GM23338 (cell line): ENCODE results near the gene BTC. TPM values are rescaled to one million over a fixed set of nuclear protein-coding genes. Genes with fewer than 3 reads are reported as not detected.
"Not testable (repeated sequence)": the region's sequence is repeated elsewhere in the genome, so short reads cannot be mapped to it uniquely, and the experiment has no call there.

Experiments
- ATAC-seq: fragments of 200-7000 bp; cut with Tn5 transposase; 3 replicates; pipeline ENCODE4 v1.9.1; 2020
- DNase-seq: peaks from one replicate; pipeline ENCODE4 v3.0.0-alpha.2; 2015; ENCODE audit warnings: low spot score
- H2AFZ ChIP-seq: fragments of 200-600 bp; sonication (generic); 2 replicates; pipeline ENCODE4 v1.8.0; 2016; ENCODE audit warnings: antibody characterized with exemption, mild to moderate bottlenecking, moderate library complexity
- H3F3A ChIP-seq: fragments of 200-600 bp; sonication (generic); replicated peaks from 2 replicates; pipeline ENCODE4 v1.8.0; 2017; ENCODE audit warnings: antibody characterized with exemption, mixed run types, low read depth
- H3K27ac ChIP-seq: fragments of 200-600 bp; sonication (generic); 2 replicates; pipeline ENCODE4 v1.6.1; 2016; ENCODE audit warnings: low read depth
- H3K27me3 ChIP-seq: fragments of 200-600 bp; sonication (generic); 2 replicates; pipeline ENCODE4 v1.8.0; 2016; ENCODE audit warnings: mild to moderate bottlenecking, mixed run types, moderate library complexity; ENCODE audit not compliant: insufficient read depth
- H3K36me3 ChIP-seq: fragments of 200-600 bp; sonication (generic); 2 replicates; pipeline ENCODE4 v1.8.0; 2016; ENCODE audit warnings: mild to moderate bottlenecking; ENCODE audit not compliant: insufficient read depth
- H3K4me1 ChIP-seq: fragments of 200-600 bp; sonication (generic); 2 replicates; pipeline ENCODE4 v1.8.0; 2016; ENCODE audit warnings: mild to moderate bottlenecking, moderate library complexity; ENCODE audit not compliant: insufficient read depth
- H3K4me2 ChIP-seq: fragments of 200-600 bp; sonication (generic); 2 replicates; pipeline ENCODE4 v1.7.1; 2017; ENCODE audit warnings: mixed run types
- H3K4me3 ChIP-seq: fragments of 200-600 bp; sonication (generic); 2 replicates; pipeline ENCODE4 v1.6.1; 2016; ENCODE audit warnings: mixed run types
- H3K79me2 ChIP-seq: fragments of 200-600 bp; sonication (generic); replicated peaks from 2 replicates; pipeline ENCODE4 v1.8.0; 2017; ENCODE audit warnings: mild to moderate bottlenecking; ENCODE audit not compliant: insufficient read depth
- H3K9me2 ChIP-seq: fragments of 200-600 bp; sonication (generic); 2 replicates; pipeline ENCODE4 v1.8.0; 2017; ENCODE audit not compliant: insufficient read depth
- H4K20me1 ChIP-seq: fragments of 200-600 bp; sonication (generic); replicated peaks from 2 replicates; pipeline ENCODE4 v1.8.0; 2017; ENCODE audit warnings: mild to moderate bottlenecking; ENCODE audit not compliant: insufficient read depth
- H3K27ac Mint-ChIP-seq: 2 replicates; pipeline ENCODE4 v1.8.0; 2020; ENCODE audit warnings: inconsistent platforms, mild to moderate bottlenecking, moderate library complexity, mixed read lengths
- H3K27me3 Mint-ChIP-seq: 3 replicates; pipeline ENCODE4 v1.8.0; 2022; ENCODE audit warnings: low read depth, mild to moderate bottlenecking, moderate library complexity, mixed read lengths, inconsistent platforms; ENCODE audit not compliant: insufficient read depth, poor library complexity
- H3K36me3 Mint-ChIP-seq: 3 replicates; pipeline ENCODE4 v1.8.0; 2021; ENCODE audit warnings: low read depth, mild to moderate bottlenecking, inconsistent platforms, moderate library complexity, mixed read lengths
- H3K4me1 Mint-ChIP-seq: 3 replicates; pipeline ENCODE4 v1.8.0; 2020; ENCODE audit warnings: mild to moderate bottlenecking, inconsistent platforms, mixed read lengths
- H3K4me3 Mint-ChIP-seq: 3 replicates; pipeline ENCODE4 v1.8.0; 2021; ENCODE audit warnings: moderate library complexity, mild to moderate bottlenecking, inconsistent platforms, mixed read lengths
- H3K9me3 Mint-ChIP-seq: 3 replicates; pipeline ENCODE4 v1.8.0; 2020; ENCODE audit warnings: moderate library complexity, mild to moderate bottlenecking, inconsistent platforms, mixed read lengths
- polyA plus RNA-seq: library from polyadenylated mRNA; unstranded; fragments of >200 nt; fragmentation: Nextera tagmentation; extraction: Ambion mirVana; gene quantifications from 2 replicates; pipeline ENCODE4 v1.2.1, GENCODE V29; 2016
- total RNA-seq: library from RNA; depleted of rRNA; stranded (reverse); fragments of >200 nt; shearing (Covaris generic); gene quantifications from 2 replicates; pipeline ENCODE4 v1.2.3, GENCODE V29; 2014; rRNA removed

The BTC gene
- total and polyA plus RNA-seq, 2 experiments from 2014 or later = 0.18 to 0.59 TPM

GRCh38 chr4:74708135-74708534 is 86.2 kb downstream of the BTC start:
- not testable (repeated sequence) for H3K4me3 Mint-ChIP-seq, H3K4me1 Mint-ChIP-seq, H4K20me1 ChIP-seq

More at GRCh38 chr4:74708135-74708534, 86.2 kb downstream of the BTC start:
- H3K27me3 Mint-ChIP-seq, H2AFZ ChIP-seq, H3K27ac Mint-ChIP-seq, ATAC-seq, H3K4me2 ChIP-seq, H3K79me2 ChIP-seq, H3K9me2 ChIP-seq, H3K36me3 ChIP-seq, H3K4me1 ChIP-seq, DNase-seq, H3K27me3 ChIP-seq, H3K4me3 ChIP-seq, H3F3A ChIP-seq, H3K36me3 Mint-ChIP-seq, H3K27ac ChIP-seq: not testable (repeated sequence)
- H3K9me3 Mint-ChIP-seq = peaks cover 21% of the 10 kb centered on the region

Other genes starting within 250 kb of the BTC start
- gene PARM1, start 138.6 kb upstream of the BTC start, total RNA-seq = 9.4 and 10.4 TPM in 2 replicates
- 4.3 and 4.9 TPM in 2 replicates for gene PARM1, start 138.6 kb upstream of the BTC start, polyA plus RNA-seq